ENCODE data around the gene PLEKHH2.
A peak's percentile ranks its signal among the peaks of the same experiment; 100 is the strongest.
"Not testable (repeated sequence)": the region's sequence is repeated elsewhere in the genome, so short reads cannot be mapped to it uniquely, and the experiment has no call there.

PLEKHH2 gene

DNA sequence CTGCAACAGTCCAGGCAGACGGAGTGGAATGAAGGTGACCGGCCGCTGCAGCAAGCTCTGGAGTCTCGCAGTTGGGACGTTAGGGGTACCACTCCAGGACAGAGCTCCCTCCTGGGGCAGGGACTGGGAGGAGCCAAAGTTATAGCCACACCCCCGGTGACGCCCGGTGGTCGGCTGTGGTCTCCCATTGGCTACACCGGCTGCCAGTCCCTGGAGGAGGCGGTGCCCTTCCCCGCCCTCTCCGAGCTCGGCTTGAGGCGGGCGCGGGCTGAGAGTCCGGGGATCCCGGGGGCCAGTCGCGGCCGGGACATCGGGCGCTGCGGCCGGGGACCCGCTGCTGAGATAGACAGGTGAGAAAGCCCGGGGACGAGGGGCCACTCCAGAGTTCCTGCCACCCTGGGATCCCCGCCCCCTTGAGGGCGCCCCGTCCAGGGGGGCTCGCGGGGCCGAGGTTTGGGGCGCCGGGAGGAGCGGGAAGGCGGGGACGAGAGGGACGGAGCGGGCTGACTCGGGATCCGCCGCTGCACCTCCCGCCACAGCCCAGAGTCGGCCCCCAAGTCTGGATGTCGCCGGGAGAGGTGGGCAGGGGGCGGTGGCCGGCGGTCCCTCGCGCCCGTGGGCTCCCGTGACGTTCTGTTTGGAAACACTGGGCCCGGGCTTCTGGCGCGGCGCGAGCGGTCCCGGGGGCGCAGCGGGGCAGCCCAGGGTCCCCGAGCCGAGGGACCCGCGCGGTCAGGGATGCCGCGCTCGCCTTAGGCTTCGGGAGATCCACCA lies at the start of gene PLEKHH2:
Gene PLEKHH2, plus strand, starts transcription at position 231 of the 774 bp plus-strand sequence. CDS start 7,414 bp downstream, outside the sequence.
- peak; percentile 83 to 90 (median 83) for DNase-seq (ENCODE audit: low read depth in 3 of 3)

DNA sequence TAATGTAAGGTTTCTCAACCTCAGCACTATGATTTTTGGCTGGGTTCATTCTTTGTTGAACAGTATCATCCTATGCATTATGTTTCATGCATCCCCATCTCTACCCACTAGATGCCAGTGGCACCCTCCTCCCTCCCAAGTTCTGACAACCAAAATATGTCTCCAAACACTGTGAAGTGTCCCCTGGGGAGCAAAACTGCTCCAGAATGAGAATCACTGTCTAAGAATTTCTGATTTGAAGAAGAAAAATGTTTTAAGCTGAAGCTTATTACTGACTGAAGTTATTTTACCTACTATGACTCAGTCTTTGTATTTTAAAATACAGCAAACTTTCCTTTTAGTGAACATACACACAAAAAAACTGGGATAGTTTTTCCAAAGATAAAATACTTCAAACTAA lies 44.6 kb upstream of the PLEKHH2 start:
- no peak for DNase-seq (ENCODE audit: low read depth in 3 of 3)

DNA sequence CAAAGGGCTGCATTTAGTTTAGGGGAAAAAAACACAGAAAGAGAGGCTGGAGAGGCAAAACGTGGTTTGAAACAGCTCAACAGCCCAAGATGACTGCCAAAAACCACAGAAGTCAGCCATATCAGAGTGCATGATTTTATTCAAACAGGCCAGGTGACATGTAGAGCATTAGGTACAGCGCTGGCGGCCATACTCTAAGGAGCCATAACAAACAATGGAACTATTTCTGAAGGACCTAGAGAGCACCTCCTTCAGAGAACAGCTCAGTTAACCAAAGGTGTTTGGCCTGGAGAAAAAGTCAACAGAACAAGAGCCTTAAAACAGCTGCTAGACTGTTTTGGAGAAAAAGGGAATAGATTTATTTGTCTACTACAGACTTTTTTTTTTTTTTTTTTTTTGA lies 43.8 kb upstream of the PLEKHH2 start:
- DNase-seq (ENCODE audit: low read depth in 3 of 3) = no peak

DNA sequence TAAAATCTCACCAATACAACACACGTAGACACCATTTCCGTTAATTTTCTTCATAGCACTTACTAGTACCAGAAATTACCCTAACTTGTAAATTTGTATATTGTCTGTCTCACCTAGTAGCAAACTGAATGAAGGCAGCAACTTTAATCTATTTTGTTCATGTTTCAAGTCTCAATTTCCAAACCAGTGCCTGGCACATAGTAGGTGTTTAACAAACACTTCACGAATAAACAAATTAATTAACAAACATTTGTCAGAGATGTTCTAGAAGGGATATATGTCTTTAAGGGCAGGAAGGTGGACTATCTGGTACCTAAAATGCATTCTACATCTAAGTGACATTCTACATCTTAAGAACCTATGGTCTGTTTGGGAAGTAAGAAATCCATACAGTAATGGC lies 42.2 kb upstream of the PLEKHH2 start:
- DNase-seq (ENCODE audit: low read depth in 3 of 3) = no peak

DNA sequence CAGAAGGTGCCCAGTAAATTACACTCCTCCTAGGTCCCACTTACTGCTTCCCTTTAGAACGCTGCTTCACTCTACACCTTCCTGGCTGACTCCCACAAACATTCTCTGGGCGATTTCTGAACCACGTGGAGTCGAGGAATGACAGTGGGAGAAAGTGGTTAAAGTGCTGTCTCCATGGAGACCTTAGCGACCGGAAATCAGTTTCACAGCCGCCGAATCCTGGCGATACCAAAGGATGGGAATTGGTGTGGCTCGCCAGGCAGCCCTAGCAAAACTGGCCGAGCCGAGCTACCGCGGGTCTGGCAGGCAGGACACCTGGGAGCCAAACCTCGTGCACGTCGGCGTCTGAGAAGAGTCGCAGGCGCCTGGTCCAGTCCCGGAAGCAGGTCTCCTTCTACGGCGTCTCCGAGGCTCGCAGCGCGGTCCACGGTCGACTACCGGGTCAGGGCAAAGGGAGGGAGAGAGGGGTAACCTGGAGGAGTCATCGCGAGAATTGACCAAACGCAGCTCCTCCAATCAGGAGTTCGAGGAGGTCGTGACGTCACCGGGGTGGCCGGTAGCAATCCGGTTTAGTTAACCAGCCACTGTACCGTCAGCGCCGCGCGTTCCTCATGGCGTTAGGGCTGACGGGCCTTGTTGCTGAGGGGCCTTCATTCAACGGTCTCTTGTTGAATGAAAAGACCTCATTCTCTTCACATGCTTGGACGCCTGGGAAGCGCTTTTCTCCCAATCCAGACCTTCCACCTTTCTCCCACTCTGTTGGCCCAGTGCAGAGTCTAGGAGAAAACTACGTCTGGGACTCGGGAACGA lies 41.3 kb upstream of the PLEKHH2 start, which contains the start of gene THADA:
Gene THADA, minus strand, starts transcription at position 436 of the 810 bp plus-strand sequence. CDS start 3,646 bp downstream, outside the sequence.
- peak; percentile 98 to 100 (median 98) for DNase-seq (ENCODE audit: low read depth in 3 of 3)

DNA sequence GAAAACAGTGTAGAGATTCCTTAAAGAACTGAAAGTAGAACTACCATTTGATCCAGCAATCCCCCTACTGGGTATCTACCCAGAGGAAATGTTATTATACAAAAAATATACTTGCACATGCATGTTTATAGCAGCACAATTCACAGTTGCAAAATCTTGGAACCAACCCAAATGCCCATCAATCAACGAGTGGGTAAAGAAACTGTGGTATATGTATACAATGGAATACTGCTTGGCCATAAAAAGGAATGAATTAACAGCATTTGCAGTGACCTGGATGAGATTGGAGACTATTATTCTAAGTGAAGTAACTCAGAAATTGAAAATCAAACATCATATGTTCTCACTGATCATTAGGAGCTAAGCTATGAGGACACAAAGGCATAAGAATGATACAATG lies 36.5 kb upstream of the PLEKHH2 start:
- not testable (repeated sequence) for DNase-seq (ENCODE audit: low read depth in 3 of 3)

DNA sequence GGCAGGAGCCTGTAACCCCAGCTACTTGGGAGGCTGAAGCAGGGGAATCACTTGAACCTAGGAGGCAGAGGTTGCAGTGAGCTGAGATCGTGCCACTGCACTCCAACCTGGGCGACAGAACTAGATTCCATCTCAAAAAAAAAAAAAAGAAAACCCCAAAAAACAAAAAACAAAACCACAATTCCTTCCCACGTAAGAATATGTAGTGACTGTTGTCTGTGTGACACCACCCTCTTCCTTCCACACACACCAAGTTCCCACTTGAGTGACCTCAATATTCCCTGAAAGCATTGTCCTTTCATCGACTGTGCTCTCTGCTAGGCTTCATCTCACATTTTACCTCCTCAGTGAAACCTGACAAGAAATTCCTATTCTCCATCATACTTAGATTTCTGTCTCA lies 32.4 kb upstream of the PLEKHH2 start:
- DNase-seq (ENCODE audit: low read depth in 3 of 3) = no peak

DNA sequence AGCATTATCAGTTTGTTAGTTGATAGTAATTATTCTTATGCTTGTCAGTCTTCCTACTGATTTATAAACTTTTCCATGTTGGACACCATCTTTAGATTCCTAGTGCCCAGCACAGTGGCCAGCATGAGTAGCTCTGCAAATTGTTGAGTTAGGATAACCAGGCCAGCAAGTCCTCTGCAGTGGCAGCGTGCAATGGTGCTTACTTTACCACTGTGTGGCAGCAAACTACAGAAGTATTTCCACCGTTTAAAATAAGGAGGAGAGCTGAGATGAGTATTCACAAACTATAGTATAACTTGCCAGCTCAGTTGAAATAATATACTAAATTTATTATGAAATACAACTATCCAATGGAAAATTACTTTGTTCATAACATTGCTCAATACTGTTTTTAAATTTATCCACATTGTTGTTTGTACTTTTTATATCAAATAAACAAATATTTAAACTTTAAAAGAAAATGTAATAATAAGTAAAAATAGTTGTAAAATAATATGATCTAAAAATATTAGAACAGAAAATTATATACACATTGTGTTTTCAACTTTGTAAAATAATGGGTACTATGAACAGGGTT lies 31.9 kb upstream of the PLEKHH2 start:
- DNase-seq (ENCODE audit: low read depth in 3 of 3) = peak; percentile 12 to 22 (median 15)

DNA sequence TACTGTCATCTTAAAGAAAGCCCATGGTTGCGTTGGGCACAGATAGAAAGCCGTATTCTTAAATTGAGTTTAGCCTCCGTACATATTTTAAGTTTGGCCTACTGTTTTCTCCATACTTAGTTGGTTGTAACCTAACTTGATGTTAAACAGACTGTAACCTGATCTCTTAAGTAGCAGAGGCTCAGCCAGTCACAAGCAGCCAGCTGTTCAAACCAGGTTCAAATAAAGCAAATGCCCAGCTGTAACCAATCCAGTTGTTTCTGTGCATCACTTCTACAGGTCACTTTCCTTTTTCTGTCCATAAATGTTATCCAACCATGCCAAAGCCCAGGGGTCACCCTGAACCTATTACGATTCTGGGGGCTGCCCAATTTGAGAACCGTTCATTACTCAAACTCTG lies 31.2 kb upstream of the PLEKHH2 start:
- DNase-seq (ENCODE audit: low read depth in 3 of 3) = no peak

DNA sequence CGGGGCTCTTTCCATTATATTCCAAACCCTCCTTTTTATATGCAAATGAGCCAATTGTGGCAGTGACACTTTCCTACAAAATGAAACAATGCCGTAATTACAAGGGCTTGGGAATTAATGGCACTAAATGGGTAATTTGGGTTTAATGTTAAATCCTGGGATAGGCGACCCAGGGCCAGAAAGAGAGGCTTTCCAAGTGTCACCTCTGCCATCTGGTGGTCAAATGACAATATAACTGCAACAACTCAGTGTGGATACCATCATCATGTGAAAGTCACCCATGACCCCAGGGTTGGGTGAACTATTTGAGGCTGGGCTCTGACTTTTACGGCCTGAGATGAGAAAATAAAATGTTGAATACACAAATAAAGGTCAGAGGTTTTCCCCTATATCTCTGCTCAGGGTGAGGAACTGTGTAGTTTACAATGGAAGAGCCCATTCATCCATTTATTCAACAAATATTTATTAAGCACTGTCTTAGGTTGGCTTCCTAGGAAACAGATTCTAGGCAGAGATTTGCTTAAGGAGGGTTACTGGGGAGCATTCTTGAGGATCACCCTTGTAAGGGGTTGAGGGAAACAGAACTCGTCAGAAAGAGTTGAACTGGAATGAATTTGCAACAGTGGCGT lies 27.7 kb upstream of the PLEKHH2 start:
- DNase-seq (ENCODE audit: low read depth in 3 of 3) = peak in 1 of 3 donors; percentile 31

DNA sequence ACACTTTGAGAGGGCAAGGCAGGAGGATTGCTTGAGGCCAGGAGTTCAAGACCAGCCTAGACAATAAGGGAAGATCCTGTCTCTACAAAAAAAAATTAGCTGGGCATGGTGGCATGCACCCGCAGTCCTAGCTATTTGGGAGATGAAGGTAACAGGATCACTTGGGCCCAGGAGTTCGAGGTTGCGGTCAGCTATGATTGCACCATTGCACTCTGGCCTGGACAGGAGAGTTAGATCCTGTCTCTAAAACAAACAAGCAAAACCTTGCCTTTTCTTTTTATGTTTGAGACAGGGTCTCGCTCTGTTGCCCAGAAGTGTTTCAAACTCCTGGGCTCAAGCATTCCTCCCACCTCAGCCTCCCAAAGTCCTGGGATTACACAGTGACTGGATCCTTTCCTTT lies 26.7 kb upstream of the PLEKHH2 start:
- DNase-seq (ENCODE audit: low read depth in 3 of 3) = no peak

DNA sequence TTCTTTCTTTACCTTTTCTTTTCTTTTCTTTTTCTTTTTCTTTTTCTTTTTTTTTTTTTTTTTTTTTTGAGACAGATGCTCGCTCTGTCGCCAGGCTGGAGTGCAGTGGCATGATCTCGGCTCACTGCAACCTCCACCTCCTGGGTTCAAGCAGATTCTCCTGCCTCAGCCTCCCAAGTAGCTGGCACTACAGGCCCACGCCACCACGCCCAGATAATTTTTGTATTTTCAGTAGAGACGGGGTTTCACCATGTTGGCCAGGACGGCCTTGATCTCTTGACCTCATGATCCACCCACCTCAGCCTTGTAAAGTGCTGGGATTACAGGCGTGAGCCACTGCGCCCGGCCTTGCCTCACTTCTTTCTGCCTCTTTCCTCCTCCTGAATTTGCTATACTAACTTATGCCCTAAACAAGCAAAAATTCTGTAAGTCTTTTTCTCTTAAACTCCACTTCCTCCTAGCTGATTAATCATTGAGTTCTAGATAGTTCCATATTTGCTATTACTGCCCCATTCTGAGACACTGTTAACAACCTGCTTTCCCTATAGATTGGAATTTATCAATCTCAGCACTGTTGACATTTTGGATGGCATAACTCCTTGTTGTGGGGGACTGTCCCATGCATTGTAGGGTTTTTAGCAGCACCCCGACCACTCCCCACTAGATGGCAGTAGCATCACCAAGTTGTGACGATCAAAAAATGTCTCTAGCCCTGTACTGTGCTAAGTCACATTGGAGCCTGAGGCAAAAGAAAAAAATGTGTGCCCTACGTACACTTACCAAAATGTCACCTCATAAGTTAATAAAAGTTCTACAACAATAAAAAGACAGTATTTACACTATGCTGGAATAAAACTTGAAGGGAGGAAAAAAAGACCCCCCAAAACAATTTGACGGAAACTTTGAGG lies 24.8 kb upstream of the PLEKHH2 start:
- peak; percentile 54 to 65 (median 61) for DNase-seq (ENCODE audit: low read depth in 3 of 3)

DNA sequence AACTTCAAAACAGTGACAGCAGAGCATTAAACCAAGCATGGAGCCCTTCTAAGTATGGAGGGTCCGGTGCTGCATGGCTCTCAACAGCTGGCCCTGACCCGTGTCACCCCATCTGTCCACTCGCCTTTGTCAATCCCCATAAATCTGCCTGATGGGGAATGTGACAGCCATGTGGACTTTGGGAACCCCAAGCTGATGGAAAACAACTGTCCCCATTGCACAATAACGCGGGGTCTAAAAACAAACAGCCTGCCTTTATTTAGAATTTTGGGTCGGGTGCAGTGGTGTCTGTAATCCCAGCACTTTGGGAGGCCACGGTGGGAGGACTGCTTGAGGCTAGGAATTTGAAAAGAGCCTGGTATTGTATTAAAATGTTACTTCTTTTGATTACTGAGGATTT lies 24.1 kb upstream of the PLEKHH2 start:
- no peak for DNase-seq (ENCODE audit: low read depth in 3 of 3)

DNA sequence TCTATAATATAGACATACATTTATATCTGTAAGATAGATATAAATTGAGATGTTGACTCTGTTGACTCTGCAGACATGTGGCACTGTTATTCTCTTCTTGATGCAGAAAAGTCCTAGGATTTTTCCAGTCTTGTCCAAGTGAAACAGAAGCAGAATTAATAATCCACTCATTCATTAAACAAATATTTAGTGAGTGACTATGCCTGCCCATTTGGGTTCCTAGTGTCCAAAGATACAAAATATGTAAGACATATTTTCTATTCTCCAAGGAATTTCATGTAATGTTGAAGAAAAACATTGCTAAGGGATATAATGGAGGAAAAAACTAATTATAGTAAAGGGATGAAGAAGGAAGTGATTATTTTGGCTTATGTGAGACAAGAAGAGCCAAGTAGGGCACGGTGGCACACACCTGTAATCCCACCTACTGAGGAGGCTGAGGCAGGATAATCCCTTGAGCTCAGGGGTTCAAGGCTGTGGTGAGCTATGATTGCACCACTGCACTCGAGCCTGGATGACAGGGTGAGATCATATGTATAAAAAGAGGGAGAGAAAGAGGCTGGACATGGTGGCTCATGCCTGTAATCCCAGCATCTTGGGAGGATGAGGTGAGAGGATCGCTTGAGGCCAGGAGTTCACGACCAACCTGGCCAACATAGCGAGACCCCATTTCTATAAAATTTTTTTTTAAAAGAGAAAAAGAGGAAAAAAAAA lies 19.9 kb upstream of the PLEKHH2 start:
- DNase-seq (ENCODE audit: low read depth in 3 of 3) = no peak

DNA sequence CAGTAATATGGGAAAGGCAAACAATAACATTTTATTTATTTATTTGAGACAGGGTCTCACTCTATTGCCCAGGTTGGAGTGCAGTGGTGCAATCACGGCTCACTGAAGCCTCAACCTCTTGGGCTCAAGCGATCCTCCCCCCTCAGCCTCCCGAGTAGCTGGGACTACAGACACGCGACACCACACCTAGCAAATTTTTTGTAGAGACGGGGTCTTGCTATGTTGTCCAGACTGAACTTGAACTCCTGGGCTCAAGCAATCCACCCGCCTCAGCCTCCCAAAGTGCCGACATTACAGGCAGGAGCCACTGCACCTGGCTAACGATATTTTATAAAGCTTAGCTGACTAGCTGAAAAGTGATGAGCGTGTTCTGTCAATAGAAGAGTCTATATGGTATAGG lies 17.5 kb upstream of the PLEKHH2 start:
- DNase-seq (ENCODE audit: low read depth in 3 of 3) = no peak

DNA sequence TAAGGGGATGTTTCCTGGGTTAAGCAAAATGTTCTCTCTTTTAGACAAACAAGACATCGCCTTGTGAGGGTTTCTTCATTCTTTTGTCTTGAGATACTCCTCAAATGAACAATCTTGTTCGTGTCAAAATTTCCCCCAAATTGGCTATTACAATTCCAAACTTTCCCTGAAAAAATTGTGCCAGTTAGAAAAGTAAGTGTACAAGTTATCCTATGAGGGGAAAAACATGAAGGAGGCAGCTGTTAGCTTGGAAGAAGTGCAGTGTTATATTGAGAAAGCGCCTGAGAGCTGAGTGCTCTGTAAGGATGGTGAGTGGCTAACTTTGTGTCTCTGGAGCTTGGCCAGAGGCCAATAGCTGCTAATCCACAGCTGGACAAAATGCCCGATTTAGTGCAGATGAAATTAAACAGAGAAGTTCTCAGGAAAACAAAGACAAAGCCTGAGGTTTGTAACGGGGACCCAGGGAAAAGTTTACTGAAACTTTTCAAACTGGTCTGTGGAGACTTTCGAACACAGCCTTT lies 14.1 kb upstream of the PLEKHH2 start:
- no peak for DNase-seq (ENCODE audit: low read depth in 3 of 3)

DNA sequence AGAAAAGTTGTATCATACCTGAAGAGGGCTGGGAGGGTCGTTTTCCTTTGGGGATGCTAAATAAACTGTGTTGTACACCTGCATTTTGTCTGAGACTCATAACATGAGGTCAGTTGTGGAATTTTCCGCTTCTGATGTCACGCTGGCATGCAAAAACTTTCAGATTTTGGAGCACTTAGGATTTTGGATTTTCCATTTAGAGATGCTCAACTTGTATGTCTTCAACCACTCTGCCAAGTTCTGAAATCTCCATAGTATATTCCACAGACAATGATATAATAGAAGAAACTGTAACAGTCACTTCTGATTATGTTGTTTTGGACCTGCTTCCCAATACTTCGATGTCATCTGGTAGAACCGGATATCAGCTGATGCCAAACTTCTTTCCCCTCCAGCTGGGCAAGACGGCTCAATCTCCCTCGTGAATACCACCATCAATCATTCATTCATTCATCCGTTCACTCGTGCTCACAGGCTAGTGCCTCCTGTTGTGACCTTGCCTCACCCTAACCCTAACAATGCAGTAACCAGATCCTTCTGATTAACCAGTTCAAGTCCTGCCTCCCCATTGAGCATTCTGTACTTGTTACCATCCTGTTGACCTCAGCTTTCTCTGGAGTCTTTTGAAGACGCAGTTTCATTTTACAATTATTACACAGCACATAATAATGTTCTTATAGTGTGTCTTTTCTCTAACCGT lies 5.3 kb upstream of the PLEKHH2 start:
- no peak for DNase-seq (ENCODE audit: low read depth in 3 of 3)

DNA sequence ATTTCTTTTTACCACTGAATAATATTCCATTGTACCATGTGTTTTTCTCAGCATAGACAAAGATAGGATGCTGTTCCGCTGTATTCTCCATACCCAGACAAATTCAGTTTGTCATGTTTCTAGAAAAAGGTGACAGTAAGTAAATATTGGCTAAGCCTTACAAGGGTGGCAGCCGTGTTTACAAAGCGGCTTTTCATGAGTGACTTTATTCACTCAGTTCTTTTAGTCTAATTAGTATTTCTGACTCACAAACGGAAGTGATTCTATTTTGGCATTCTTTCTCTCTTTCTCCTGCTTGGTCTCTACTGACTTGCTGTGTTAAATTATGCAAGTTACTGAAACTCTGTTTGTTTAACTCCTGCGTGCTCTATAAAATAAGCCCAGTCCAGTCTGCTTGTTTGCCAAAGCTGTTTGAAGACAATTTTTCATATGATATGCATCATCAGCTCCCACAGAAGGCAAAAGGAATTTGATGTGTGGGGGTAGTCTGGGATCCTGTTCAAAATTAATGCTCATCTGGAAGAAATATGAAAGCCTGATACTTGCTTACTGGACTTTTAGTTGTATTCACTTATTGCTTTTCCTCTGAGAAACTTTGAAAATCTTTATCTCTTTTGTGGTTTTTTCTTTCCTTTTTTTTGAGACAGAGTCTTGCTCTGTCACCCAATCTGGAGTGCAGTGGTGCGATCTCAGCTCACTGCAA lies 2.3 kb upstream of the PLEKHH2 start:
- DNase-seq (ENCODE audit: low read depth in 3 of 3) = no peak

DNA sequence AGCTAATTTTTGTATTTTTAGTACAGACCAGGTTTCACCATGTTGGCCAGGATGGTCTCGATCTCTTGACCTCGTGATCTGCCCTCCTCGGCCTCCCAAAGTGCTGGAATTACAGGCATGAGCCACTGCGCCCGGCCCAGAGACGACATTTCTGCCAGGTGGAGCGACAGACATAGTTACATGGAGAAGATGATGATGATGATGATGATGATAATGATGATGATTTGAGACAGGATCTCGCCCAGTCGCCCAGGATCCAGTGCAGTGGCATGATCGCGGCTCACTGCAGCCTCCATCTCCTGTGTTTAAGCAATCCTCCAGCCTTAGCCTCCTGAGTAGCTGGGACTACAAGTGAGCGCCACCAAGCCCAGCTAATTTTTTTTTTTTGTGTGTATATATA lies 907 bp upstream of the PLEKHH2 start:
- not testable (repeated sequence) for DNase-seq (ENCODE audit: low read depth in 3 of 3)

Data from stimulated activated CD4-positive, alpha-beta T cell treated with anti-CD3 and anti-CD28 coated beads, TNF-alpha, amount 100 ng/mL, for 48 hours (primary cell).